Lower leg skin (tissue), 3 donors: Measurements from ENCODE around the gene CEP63.

Source experiments
- POLR2A ChIP-seq, 2 donors: fragments of 450-650 bp; IDR thresholded peaks; one replicate each; pipeline ENCODE4 v1.6.1; 2016 to 2017; ENCODE audit warnings: antibody characterized with exemption in 2 of 2, mild to moderate bottlenecking in 1 of 2, moderate library complexity in 1 of 2
- TF ChIP-seq, protein P1 (sequence below), 3 donors: fragments of 450-650 bp; IDR thresholded peaks; one replicate each; pipeline ENCODE4 v1.5.1; 2016; ENCODE audit warnings: antibody characterized with exemption in 3 of 3, mild to moderate bottlenecking in 3 of 3, moderate library complexity in 2 of 3

DNA sequence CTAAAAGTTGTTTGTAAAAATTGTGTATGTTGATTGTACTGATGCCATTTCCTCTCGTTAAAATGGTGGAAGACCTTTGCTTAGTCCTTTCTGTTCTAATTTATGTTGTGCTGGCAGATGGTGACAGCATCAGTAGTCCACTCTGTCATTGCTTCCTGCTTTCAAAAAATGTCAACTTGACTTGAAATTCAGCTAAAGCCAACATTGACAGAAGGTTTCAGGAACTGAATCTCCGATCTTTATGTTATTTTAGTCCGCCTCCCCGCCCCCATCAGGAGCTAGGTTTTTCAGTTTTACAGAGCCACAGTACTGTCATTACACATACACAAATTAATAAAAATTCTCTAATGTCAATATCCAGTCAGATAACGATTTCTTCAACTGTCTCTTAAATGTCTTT lies 1.5 kb downstream of the CEP63 start:
- TF ChIP-seq, protein P1, sequence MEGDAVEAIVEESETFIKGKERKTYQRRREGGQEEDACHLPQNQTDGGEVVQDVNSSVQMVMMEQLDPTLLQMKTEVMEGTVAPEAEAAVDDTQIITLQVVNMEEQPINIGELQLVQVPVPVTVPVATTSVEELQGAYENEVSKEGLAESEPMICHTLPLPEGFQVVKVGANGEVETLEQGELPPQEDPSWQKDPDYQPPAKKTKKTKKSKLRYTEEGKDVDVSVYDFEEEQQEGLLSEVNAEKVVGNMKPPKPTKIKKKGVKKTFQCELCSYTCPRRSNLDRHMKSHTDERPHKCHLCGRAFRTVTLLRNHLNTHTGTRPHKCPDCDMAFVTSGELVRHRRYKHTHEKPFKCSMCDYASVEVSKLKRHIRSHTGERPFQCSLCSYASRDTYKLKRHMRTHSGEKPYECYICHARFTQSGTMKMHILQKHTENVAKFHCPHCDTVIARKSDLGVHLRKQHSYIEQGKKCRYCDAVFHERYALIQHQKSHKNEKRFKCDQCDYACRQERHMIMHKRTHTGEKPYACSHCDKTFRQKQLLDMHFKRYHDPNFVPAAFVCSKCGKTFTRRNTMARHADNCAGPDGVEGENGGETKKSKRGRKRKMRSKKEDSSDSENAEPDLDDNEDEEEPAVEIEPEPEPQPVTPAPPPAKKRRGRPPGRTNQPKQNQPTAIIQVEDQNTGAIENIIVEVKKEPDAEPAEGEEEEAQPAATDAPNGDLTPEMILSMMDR (IDR thresholded peaks at IDR 0.05) = no peak
- no peak for TF ChIP-seq POLR2A (IDR thresholded peaks at IDR 0.05)
